Stimulated activated naive CD8-positive, alpha-beta T cell treated with anti-CD3 and anti-CD28 coated beads, Interleukin-15, Interleukin-2, amounts not matched to agents 100 U/mL and 50 U/mL, for 24 hours (primary cell): ENCODE results near the gene CA7.

Source experiments
- ATAC-seq: fragments of 150-1000 bp; cut with Tn5 transposase; one replicate; pipeline ENCODE4 v1.10.0; 2021
- DNase-seq: peaks from one replicate; pipeline ENCODE4 v3.0.0; 2021

CA7 gene

DNA sequence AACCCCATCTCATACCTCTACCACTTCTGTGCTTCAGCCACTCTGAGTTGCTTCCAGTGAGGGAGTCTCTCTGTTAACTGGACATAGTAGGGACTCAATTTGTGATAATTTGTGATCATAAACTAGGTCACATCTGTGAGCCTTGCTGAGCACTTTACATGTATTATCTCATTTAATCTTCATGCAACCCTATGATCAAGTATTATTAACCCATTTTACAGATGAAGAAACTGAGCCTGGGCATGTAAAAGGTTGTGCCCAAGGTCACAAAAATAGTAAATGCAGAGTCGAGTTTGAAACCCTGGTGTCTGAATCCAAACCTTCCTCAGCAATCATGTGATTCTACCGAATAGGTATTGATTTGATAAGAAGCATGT, 54.7 kb downstream of the CA7 start:
- ATAC-seq: no peak
- no peak for DNase-seq

DNA sequence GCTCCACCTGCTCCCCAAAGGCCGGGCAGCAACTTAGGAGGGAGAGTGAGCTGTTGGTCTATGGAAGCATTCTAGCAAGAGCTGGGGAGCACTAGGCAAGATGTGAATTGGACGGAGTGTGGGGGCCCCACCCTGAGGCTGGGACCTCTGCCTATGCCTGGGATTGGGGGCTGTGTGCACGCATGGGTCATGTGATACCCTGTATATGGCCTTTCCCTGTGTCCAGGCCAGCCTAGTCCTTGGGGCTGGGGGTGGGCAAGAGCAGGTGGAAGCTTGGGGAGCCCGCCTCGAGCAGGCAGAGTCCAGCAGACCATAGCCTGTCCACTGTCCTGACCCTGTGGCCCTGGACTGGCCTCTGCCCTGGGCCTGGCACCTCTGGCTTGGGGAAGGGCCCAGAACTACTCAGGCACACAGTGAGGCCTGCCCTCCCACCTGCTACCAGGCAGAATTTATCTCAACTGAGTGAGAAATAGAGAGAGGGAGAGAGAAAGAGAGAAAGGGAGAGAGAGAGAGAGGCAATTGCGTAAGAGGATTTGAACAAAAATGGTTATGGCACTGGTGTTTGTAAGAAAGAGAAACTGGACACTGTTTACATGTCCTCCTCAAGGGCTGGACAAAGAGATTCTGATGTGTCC, 55.2 kb downstream of the CA7 start:
- ATAC-seq (no peak), DNase-seq (no peak)

DNA sequence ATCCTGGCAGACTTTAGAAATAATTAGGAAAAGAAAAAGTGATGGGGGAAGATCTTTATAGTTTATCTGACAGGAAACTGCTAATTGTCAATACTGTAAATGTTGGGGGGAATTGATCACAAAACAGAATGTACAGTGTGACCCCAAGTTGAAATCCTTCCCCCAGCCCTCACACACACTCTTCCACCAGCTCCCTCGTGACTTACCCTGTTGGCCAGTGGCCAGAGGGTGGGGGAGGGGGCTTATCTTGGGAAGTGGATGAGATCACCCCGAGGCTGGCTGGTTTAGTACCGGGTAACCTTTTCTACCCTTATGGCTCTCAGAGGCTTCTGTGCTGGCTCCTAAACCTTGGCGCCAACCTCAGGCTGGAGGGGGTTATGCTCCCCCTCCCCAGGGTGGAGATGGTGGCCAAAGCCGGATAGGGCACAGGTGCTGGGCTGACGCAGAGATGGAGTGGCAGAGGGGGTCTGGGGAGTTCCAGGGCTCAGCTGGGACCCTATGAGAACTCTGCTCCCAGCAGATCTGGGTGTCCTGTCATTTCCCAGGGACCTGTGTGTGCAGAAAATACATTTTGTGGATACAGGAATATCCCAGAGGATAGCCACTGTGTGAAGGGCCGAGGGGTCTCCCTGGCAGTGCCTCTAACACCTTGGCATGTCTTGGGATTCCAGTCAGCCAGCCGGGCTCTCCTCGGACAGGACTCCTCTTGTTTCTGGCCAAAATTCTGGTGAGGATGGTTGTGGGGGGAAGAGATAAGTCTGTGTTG, 55.9 kb downstream of the CA7 start:
- ATAC-seq (no peak), DNase-seq (no peak)

DNA sequence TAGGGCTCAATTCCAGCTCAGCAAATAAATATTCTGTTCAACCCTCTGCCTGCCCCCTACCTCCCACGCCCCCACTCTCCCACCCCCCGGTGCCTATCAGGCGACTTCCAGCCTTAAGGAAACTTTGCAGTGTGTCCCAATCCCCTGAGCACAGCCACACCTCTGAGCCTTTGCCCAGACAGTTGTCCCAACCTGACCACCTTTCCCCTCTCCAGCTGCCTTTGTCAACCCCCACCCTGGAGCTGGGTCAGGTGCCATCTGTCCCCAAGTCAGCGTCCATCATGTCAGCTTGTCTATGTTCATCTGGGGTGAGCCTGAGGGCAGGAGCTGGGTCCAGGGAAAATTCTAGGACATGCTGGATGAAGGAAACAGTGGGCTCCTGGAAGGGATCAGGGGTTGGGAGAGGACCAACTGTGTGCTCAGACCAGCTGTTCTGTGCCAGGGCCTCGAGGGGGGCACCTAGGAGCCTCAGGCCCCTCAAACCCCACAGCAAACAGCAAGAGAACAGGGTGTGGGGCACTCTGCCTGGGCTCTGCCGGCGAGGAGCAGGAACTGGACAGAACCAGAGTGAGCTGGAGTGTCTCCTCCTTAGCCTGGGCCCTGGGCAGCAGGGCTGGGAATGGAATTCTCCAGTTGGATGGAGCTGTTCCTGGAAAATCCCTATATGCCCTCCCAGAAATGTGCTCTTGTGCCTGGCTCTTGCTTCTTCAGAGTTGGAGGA, 56.7 kb downstream of the CA7 start:
- ATAC-seq (no peak), DNase-seq (no peak)

DNA sequence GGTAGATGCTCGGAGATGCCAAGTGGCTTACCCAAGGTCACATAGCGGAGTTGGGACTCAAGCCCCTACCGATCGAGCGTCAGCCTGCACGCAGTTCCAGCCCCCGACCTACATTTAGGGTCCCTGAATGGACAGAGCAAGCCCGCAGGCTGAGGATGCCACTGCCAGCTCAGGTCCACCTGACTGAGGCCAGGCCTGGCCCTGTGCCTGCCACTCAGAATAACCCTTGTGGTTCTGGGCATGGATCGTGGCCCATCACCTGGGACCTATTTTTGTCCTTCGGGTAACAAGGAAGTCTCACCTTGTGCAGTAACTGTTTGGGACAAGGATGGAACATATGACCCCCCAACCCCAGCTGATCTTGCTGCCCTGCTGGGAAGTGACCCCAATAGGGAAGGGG, 57.4 kb downstream of the CA7 start:
- no peak for DNase-seq
- ATAC-seq: no peak

DNA sequence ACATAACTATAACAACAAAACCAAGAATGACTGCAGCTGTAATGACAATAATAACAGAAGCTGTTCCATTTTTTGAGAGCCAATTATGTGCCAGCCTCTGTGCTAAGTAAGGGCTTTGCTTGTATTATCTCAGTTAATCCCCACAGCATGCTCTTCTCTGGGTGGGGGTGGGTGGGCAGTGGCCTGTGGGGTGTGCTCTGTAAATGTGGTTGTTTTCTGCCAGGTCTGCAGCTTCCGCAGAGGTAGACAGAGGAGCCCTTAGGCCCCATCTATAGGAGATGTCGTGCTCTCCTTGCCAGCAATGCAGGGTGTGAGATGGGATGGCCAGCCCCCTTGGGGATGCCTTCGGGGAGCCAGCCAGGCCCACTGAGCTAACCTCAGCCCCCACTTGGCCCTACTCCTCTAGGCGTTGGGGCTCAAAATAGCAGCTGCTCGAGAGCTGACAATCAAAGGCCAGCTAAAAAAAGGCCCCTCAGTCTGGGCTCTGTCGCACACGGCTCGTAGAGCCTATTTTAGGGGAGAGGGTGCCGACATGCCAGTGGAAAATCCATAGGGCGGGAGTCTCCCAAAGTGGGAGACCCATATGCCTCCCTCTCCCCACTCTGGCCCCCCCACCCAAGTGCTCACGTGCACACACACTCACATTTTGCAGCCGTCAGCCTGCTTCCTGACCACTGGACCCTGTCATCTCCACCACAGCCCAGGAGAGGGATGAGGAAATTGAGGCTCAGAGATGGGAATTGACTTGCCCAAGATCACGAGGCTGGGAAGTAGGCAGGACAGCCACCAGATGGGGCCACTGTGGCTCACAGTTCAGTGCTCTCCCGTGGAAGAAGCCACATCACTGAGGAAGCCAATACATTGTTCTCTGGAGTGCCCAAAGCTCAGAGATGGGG, 58.7 kb downstream of the CA7 start:
- no peak for DNase-seq
- ATAC-seq: no peak
